GM12874 (cell line): ENCODE data around the gene KRTAP2-4.
"Not testable (repeated sequence)": the region's sequence is repeated elsewhere in the genome, so short reads cannot be mapped to it uniquely, and the experiment has no call there.

Experiments used
- TF ChIP-seq, protein P1 (sequence below): IDR thresholded peaks from 2 replicates; pipeline ENCODE4 v1.5.1; 2011; ENCODE audit warnings: low read depth, mild to moderate bottlenecking, control low read depth, low read length, moderate library complexity; ENCODE audit not compliant: insufficient read depth

The KRTAP2-4 gene

DNA sequence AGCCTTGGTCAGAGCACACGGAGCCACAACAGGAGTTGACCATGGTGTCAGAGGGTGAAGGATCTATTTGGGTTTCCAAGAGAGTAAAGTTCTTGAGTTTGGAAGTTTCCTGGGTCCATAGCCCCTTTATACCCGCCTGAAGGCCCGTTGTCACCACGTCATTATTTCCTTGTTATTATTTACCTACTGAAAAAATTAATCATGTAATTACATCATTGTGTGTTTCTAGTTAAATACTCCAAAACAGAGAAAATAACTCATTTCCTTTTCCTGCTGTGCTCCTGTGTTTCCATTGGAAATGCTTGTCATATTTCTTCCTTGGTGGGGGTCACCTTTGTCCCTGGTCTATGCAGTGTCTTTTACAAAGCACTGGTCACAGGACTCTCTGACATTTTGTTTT is 32.4 kb upstream of the KRTAP2-4 start, which contains the start of gene KRTAP4-8:
Gene KRTAP4-8 (minus strand): TSS at position 101 of the 400 bp plus-strand sequence. CDS start 58 bp downstream, at position 43.
- TF ChIP-seq, protein P1, sequence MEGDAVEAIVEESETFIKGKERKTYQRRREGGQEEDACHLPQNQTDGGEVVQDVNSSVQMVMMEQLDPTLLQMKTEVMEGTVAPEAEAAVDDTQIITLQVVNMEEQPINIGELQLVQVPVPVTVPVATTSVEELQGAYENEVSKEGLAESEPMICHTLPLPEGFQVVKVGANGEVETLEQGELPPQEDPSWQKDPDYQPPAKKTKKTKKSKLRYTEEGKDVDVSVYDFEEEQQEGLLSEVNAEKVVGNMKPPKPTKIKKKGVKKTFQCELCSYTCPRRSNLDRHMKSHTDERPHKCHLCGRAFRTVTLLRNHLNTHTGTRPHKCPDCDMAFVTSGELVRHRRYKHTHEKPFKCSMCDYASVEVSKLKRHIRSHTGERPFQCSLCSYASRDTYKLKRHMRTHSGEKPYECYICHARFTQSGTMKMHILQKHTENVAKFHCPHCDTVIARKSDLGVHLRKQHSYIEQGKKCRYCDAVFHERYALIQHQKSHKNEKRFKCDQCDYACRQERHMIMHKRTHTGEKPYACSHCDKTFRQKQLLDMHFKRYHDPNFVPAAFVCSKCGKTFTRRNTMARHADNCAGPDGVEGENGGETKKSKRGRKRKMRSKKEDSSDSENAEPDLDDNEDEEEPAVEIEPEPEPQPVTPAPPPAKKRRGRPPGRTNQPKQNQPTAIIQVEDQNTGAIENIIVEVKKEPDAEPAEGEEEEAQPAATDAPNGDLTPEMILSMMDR: no peak

DNA sequence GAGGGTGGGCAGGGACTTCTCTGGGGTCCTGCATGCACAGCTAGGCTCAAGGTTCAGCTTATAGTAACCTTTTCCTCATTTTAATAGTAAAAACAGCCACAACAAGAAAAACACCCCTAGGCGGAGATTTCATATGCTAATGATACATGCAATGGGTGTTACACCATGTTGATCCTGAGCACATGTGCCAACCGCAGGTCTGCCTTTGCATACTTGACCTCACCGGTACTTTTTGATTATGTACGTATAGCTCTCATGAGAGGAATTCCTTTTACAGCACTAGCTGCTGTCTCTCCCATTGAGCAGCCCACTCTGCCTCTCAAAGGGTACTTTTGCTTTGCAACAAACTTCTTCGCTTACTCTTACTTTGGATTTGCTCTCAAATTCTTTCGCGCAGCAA is 30.4 kb upstream of the KRTAP2-4 start:
- TF ChIP-seq, protein P1: no peak

DNA sequence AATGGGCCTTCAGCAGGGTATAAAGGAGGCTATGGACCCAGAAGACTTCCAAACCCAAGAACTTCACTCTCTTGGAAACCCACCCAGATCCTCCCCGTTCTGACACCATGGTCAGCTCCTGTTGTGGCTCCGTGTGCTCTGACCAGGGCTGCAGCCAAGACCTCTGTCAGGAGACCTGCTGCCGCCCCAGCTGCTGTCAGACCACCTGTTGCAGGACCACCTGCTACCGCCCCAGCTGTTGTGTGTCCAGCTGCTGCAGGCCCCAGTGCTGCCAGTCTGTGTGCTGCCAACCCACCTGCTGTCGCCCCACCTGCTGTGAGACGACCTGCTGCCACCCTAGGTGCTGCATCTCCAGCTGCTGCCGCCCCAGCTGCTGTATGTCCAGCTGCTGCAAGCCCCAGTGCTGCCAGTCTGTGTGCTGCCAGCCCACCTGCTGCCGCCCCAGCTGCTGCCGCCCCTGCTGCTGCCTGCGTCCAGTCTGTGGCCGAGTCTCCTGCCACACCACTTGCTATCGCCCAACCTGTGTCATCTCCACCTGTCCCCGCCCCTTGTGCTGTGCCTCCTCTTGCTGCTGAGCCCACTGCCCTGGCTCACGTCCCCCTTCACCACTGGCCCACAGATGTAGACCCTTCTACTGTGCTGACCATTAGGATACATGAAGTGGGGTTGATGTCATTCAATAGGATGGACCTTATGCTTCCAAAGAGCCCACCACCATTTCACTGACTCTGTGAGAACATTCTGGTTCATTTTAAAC is 18.6 kb upstream of the KRTAP2-4 start, which contains the start of gene KRTAP4-7:
Gene KRTAP4-7 (plus strand): TSS at position 51 of the 757 bp plus-strand sequence. CDS start 57 bp downstream, at position 108.
- TF ChIP-seq, protein P1: not testable (repeated sequence)

DNA sequence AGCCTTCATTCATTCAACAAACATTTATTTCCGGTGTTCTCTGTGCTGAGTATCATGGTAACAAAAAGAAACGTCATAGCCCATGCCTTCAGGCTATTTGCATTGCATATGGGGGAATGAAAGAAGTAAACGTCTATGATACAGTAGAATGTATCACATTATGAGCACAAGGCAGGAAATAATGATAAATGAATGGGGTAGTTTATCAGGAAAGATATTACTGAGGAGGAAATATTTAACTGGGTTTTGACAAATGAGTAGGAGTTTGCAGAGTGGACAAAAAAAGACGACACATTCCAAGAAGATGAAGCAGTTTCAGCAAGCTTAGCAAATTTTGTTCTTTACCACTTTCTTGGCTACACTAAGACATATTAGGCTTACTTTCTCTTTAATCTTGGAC is 16.9 kb upstream of the KRTAP2-4 start:
- TF ChIP-seq, protein P1: no peak

DNA sequence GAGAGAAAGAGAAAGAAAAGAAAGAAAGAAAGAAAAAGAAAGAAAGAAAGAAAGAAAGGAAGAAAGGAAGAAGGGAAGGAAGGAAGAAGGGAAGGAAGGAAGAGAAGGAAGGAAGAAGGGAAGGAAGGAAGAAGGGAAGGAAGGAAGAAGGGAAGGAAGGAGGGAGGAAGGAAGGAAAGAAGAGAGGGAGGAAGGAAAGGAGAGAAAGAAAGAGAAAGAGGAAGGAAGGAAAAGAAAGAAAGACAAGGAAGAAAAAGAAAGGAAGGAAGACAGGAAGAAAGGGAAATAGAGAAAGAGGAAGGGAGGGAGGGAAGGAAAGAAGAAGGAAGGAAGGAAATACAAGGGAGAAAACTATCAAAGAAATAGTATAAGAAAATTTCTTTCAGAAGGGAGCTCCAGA is 11.1 kb upstream of the KRTAP2-4 start:
- TF ChIP-seq, protein P1: no peak

DNA sequence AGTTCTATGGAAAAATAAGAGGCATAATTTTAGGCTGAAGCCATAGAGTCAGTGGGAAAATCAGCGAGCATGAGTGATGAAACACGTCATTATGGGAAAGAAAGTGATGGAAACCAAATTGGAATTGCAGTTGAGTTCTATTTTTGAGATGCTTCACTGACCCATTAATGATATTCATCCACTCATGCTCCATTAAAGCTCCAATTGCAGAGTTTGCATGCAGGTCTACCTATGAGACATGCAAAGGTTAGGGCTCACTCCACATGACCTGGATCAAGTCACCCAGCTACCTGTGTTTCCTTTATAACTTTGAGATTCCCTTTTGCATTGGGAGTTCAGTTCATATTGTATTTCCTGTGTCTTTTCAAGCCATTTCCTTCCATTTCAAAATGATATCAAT is 8.0 kb upstream of the KRTAP2-4 start:
- TF ChIP-seq, protein P1: no peak

DNA sequence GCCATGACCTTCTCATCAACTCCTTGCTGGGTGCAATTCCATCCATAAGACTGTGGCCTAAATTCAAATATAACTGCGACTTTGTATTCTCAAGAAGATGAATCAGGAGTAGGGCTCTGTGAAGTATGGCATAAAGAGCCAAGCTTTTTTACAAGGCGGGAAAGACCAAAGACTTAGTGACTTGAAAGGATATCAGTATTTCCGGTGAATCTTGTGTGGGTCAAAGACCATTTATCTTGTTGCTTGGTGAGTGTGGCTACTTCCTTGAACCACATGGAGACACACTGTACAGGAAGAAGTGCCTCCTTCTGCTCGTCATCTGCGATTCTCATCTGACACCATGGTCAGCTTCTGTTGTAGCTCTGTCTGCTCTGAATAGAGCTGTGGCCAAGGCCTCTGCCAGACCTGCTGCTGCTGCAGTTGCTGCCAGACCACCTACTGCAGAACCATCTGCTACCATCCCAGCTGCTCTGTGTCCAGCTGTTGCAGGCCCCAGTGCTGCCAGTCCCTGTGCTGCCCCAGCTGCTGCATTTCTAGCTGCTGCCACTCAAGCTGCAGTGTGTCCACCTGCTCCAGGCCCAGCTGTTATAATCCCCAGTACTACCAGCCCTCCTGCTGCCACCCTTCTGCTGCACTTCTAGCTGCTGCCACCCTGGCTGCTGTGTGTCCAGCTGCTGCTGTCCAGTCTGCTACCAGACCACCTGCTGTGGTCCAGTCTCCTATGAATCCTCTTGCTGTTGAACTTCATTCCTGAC is 6.1 kb upstream of the KRTAP2-4 start:
- TF ChIP-seq, protein P1: no peak
